KG1 (cell line): ENCODE results near the gene RBM17.
A peak's percentile ranks its signal among the peaks of the same experiment; 100 is the strongest.
"Not testable (repeated sequence)": the region's sequence is repeated elsewhere in the genome, so short reads cannot be mapped to it uniquely, and the experiment has no call there.

Source experiments
- DNase-seq: peaks from one replicate; lab custom pipeline; 2025; lab: John Stamatoyannopoulos, UW

RBM17 gene

DNA sequence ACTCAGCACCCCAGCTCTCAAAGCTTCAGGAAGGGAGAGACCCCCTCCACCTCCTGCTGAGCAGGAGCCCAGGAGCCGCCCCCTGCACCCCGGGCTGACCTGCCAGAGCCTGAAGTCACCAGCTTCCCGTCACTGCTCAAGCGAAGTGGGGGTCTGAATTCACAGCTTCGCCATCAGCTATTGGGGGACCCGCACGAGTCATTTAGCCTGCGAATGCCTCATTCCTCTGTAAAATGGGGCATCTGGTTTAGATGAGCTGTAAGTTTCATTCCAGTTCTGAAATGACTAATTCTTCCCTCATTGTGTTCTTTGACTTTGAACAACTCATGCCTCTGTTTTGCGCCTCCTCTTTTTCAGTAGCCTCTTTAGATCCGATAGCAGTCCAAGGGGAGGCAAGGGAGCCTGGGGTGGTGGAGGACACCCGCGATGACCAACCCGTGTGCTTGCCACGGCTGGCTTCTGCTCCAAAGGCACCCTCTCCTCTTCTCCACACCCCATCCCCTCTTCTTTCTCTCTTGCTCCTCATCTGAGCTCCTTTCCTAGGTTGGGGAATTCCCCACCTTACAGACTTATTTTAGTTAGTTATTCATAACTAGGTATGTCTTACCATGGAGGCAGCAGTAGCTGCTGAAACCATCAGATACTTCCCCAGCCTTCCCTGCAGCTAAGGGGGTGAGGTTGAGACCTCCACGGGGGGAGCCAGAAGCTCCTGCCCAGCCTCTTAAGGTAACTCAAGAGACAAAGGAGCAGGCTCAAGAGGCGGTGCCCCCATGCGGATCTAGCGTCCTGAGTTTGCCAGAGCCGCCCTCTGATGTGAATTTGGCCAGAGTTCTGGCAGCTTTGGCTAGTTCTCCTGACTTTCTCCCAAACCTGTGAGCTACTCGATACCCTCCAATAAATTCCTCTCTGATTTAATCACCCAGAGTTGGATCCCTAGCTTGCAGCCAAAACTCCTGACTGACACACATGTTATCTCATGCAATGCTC is 47.7 kb downstream of the RBM17 start:
- no peak for DNase-seq

- no peak for DNase-seq
Measured at GRCh38 chr10:6138456-6138855, 49.6 kb downstream of the RBM17 start.

- DNase-seq, result no peak
Measured at GRCh38 chr10:6139470-6139869, 50.6 kb downstream of the RBM17 start.

- DNase-seq, result no peak
Measured at GRCh38 chr10:6140141-6140841, 51.5 kb downstream of the RBM17 start.

DNA sequence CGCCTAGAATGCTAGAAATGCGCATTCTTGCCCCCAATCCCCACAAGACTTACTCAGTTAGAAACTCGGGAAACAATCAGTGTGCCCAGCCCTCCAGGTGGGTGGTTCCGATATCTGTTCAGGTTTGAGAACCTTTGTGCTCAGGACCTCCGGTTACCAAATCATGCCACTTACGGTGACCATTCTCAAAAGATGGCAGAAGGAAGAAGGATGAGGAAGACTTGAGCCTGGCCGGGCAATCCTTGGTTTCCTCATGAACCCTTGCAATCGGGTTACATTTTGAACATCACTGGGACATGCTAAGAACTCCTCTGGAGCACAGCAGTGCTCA is 52.1 kb downstream of the RBM17 start:
- DNase-seq, result no peak

- DNase-seq, result no peak
Measured at GRCh38 chr10:6141296-6142151, 52.7 kb downstream of the RBM17 start.

GRCh38 chr10:6142186-6142585 is 53.4 kb downstream of the RBM17 start:
- DNase-seq, result not testable (repeated sequence)

DNA sequence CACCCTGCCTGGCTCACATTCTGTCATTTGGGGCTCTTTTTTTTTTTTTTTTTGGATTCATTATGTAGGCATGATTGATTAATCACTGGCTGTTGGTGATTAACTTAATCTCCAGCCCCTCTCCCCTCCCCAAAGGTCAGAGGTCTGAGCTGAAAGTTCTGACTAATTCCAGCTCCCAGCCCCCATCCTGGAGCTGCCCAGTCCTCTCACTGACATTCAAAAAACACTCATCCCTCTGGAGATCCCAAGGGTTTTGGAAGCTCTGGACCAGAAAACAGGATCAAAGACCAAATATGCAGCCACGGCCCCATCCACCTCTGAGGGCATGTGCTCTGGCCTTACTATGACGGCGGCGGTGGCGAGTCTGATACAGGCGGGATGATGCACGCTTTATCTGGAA is 53.8 kb downstream of the RBM17 start:
- DNase-seq, result no peak

- DNase-seq, result no peak
Measured at GRCh38 chr10:6143181-6143580, 54.3 kb downstream of the RBM17 start.

- DNase-seq, result peak; percentile 78
Measured at GRCh38 chr10:6144406-6145165, 55.8 kb downstream of the RBM17 start.

- DNase-seq, result no peak
Measured at GRCh38 chr10:6145166-6145987, 56.5 kb downstream of the RBM17 start.

GRCh38 chr10:6146013-6146785 is 57.4 kb downstream of the RBM17 start:
- no peak for DNase-seq

DNA sequence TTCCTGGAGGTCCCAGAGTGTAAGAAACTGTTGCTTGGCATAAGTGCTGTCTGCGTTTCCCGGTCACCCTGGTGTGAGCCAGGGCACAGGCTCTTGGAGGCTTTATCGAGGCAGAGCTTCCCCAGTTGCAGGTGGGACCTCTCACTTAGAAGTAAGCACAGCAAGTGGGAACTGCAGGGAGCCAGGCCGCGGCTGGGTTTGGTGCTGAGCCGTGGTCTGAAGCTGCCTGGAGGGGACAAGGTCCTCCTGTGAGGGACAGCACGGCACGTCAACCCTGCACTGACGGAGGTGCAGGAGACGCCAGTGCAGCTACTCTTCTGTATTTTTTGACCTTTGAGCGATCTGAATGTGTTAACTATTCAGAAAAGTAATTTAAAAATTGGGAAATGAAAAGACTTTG is 58.1 kb downstream of the RBM17 start:
- no peak for DNase-seq

- DNase-seq, result peak; percentile 53
Measured at GRCh38 chr10:6148251-6148701, 59.4 kb downstream of the RBM17 start.

DNA sequence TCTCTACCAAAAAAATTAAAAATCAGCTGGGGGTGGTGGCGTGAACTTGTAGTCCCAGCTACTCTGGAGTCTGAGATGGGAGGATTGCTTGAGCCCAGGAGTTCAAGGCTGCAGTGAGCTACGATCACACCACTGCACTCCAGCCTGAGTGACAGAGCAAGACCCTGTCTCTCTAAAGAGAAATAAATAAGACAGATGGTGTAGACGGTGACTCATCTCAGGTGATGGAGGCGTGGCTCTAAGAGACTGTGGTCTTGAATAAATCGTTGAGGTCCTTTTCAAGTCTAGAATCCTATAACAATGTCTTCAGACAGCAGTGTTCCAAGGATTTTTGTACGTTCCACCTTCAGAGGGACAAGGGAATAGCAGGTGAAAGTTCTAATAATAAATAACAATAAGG is 60.1 kb downstream of the RBM17 start:
- DNase-seq, result no peak

- peak; percentile 57 for DNase-seq
Measured at GRCh38 chr10:6151087-6151977, 62.5 kb downstream of the RBM17 start.

- DNase-seq, result no peak
Measured at GRCh38 chr10:6153845-6154244, 65.0 kb downstream of the RBM17 start.

- DNase-seq, result no peak
Measured at GRCh38 chr10:6154566-6154965, 65.7 kb downstream of the RBM17 start.

- no peak for DNase-seq
Measured at GRCh38 chr10:6158276-6158675, 69.4 kb downstream of the RBM17 start.
